H1 (cell line): ENCODE results near the gene TM9SF2. TPM values are rescaled to one million over a fixed set of nuclear protein-coding genes. Genes with fewer than 3 reads are reported as not detected.

Experiments used
- CTCF ChIA-PET: fragments of 300-600 bp; sonication (Branson Sonifier 250); formaldehyde crosslinking; loops from one replicate; lab custom pipeline; 2021; ENCODE audit not compliant: partially characterized antibody; lab: Charles Lee
- POLR2A ChIA-PET: fragments of 300-600 bp; sonication (Branson Sonifier 250); formaldehyde crosslinking; loops from one replicate; lab custom pipeline; 2021; ENCODE audit warnings: inconsistent platforms; ENCODE audit not compliant: partially characterized antibody; lab: Charles Lee
- DNase-seq, 2 experiments: peaks; one replicate each; pipeline versions ENCODE4 v3.0.0 to v3.0.0-alpha.2; 2010 to 2022; ENCODE audit warnings: low spot score in 2 of 2, low read depth in 1 of 2, mixed read lengths in 1 of 2
- FAIRE-seq: peaks from 2 replicates; lab custom pipeline; 2011; peaks lifted over from hg19 to GRCh38; lab: Jason Lieb, UNC
- H2AFZ ChIP-seq: 2 replicates; pipeline ENCODE4 v1.8.1; 2012; ENCODE audit warnings: low read length, inconsistent platforms
- H2AK5ac ChIP-seq: 2 replicates; pipeline ENCODE4 v1.6.1; 2013; ENCODE audit warnings: low read depth, low read length
- H2BK120ac ChIP-seq: replicated peaks from 2 replicates; pipeline ENCODE3; 2013; ENCODE audit warnings: low read depth, low read length, inconsistent platforms
- H2BK12ac ChIP-seq: 2 replicates; pipeline ENCODE4 v1.6.1; 2013; ENCODE audit warnings: low read depth, low read length
- H2BK15ac ChIP-seq: 2 replicates; pipeline ENCODE4 v1.6.1; 2013; ENCODE audit warnings: low read length
- H2BK20ac ChIP-seq: 2 replicates; pipeline ENCODE4 v1.6.1; 2013; ENCODE audit warnings: low read length
- H2BK5ac ChIP-seq: 2 replicates; pipeline ENCODE4 v1.6.1; 2013; ENCODE audit warnings: low read depth, low read length
- H3K14ac ChIP-seq: 2 replicates; pipeline ENCODE4 v1.6.1; 2013; ENCODE audit warnings: inconsistent platforms; ENCODE audit not compliant: insufficient read length
- H3K18ac ChIP-seq: 2 replicates; pipeline ENCODE4 v1.6.1; 2013; ENCODE audit warnings: low read length; ENCODE audit errors: extremely low read depth
- H3K23ac ChIP-seq: 2 replicates; pipeline ENCODE4 v1.6.1; 2013; ENCODE audit warnings: inconsistent platforms; ENCODE audit not compliant: insufficient read length
- H3K23me2 ChIP-seq: 2 replicates; pipeline ENCODE4 v1.6.1; 2013; ENCODE audit warnings: low read depth, low read length
- H3K27ac ChIP-seq: 2 replicates; pipeline ENCODE4 v1.6.1; 2011; ENCODE audit warnings: low read depth, low read length, inconsistent platforms
- H3K27me3 ChIP-seq, 4 experiments: replicated peaks in 1 of 4; 1 replicate in 1 of 4; 2 replicates in 3 of 4; pipeline versions ENCODE4 v1.6.1 to v1.8.1; 2011 to 2013; ENCODE audit warnings: low read length in 3 of 4, mild to moderate bottlenecking in 3 of 4, inconsistent platforms in 2 of 4, mixed read lengths in 2 of 4, moderate library complexity in 1 of 4; ENCODE audit not compliant: control insufficient read depth in 3 of 4, insufficient read depth in 3 of 4; ENCODE audit errors: extremely low read depth in 1 of 4
- H3K36me3 ChIP-seq, 4 experiments: 2 replicates each; pipeline versions ENCODE4 v1.6.1 to v1.8.1; 2011 to 2013; ENCODE audit warnings: mild to moderate bottlenecking in 4 of 4, low read length in 3 of 4, moderate library complexity in 2 of 4, control low read depth in 1 of 4, inconsistent platforms in 1 of 4; ENCODE audit not compliant: insufficient read depth in 4 of 4, control insufficient read depth in 2 of 4
- H3K4ac ChIP-seq: replicated peaks from 2 replicates; pipeline ENCODE3; 2013; ENCODE audit warnings: low read length, low read depth, mixed read lengths, inconsistent platforms; ENCODE audit not compliant: insufficient read length
- H3K4me1 ChIP-seq, 4 experiments: replicated peaks in 1 of 4; 1 replicate in 1 of 4; 2 replicates in 3 of 4; pipeline versions ENCODE4 v1.6.1 to v1.8.1; 2011 to 2013; ENCODE audit warnings: low read length in 3 of 4, inconsistent platforms in 2 of 4, mixed read lengths in 1 of 4; ENCODE audit not compliant: insufficient read depth in 4 of 4, control insufficient read depth in 3 of 4
- H3K4me2 ChIP-seq, 2 experiments: 2 replicates each; pipeline versions ENCODE4 v1.6.1 to v1.8.1; 2011 to 2013; ENCODE audit warnings: low read depth in 2 of 2, low read length in 2 of 2, control low read depth in 1 of 2, inconsistent platforms in 1 of 2, mild to moderate bottlenecking in 1 of 2; ENCODE audit not compliant: insufficient read depth in 1 of 2
- H3K4me3 ChIP-seq, 4 experiments: fragments of 200-600, 300-600 bp in 1 of 4; sonication (generic), shearing (Covaris generic), sonication (Bioruptor Twin) in 1 of 4; 2 replicates each; pipeline versions ENCODE4 v1.5.1 to v1.8.1; 2011 to 2016; ENCODE audit warnings: low read length in 4 of 4, low read depth in 3 of 4, control low read depth in 2 of 4, inconsistent platforms in 2 of 4, mild to moderate bottlenecking in 2 of 4, mixed read lengths in 1 of 4, moderate library complexity in 1 of 4; ENCODE audit not compliant: insufficient read depth in 2 of 4; ENCODE audit errors: extremely low read depth in 1 of 4
- H3K56ac ChIP-seq: replicated peaks from 2 replicates; pipeline ENCODE3; 2013; ENCODE audit warnings: low read depth, mild to moderate bottlenecking, mixed read lengths, low read length, inconsistent platforms; ENCODE audit not compliant: insufficient read length
- H3K79me1 ChIP-seq: 2 replicates; pipeline ENCODE4 v1.6.1; 2013; ENCODE audit warnings: low read depth, low read length, control low read depth
- H3K79me2 ChIP-seq, 2 experiments: 2 replicates each; pipeline versions ENCODE4 v1.6.1 to v1.8.1; 2012 to 2013; ENCODE audit warnings: low read length in 2 of 2, mild to moderate bottlenecking in 2 of 2, inconsistent platforms in 1 of 2; ENCODE audit not compliant: insufficient read depth in 2 of 2, control insufficient read depth in 1 of 2
- H3K9ac ChIP-seq, 4 experiments: replicated peaks in 1 of 4; 1 replicate in 1 of 4; 2 replicates in 3 of 4; pipeline versions ENCODE4 v1.6.1 to v1.8.1; 2011 to 2013; ENCODE audit warnings: low read depth in 3 of 4, low read length in 3 of 4, control low read depth in 2 of 4, mild to moderate bottlenecking in 2 of 4, moderate library complexity in 2 of 4, inconsistent platforms in 1 of 4; ENCODE audit errors: extremely low read depth in 1 of 4
- H3K9me3 ChIP-seq, 2 experiments: 2 replicates each; pipeline versions ENCODE4 v1.6.1 to v1.8.1; 2012 to 2013; ENCODE audit warnings: mild to moderate bottlenecking in 2 of 2, moderate library complexity in 2 of 2, control low read depth in 1 of 2, inconsistent platforms in 1 of 2, low read depth in 1 of 2, low read length in 1 of 2, mixed read lengths in 1 of 2; ENCODE audit not compliant: insufficient read depth in 2 of 2
- H4K20me1 ChIP-seq, 2 experiments: replicated peaks in 1 of 2; 2 replicates each; pipeline versions ENCODE3 to v1.8.1; 2011 to 2013; ENCODE audit warnings: inconsistent platforms in 2 of 2, low read length in 2 of 2, mild to moderate bottlenecking in 1 of 2; ENCODE audit not compliant: insufficient read depth in 2 of 2, control insufficient read depth in 1 of 2
- H4K5ac ChIP-seq: 2 replicates; pipeline ENCODE4 v1.6.1; 2013; ENCODE audit warnings: low read length, low read depth, mixed read lengths, inconsistent platforms; ENCODE audit not compliant: insufficient read length
- H4K8ac ChIP-seq: 2 replicates; pipeline ENCODE4 v1.8.0; 2013; ENCODE audit warnings: mild to moderate bottlenecking, moderate library complexity, low read length, inconsistent platforms; ENCODE audit not compliant: insufficient read depth; ENCODE audit errors: extremely low read depth
- H4K91ac ChIP-seq: replicated peaks from 2 replicates; pipeline ENCODE3; 2013; ENCODE audit warnings: low read length, mixed read lengths, inconsistent platforms; ENCODE audit not compliant: insufficient read length
- CREB1 ChIP-seq: IDR thresholded peaks from 2 replicates; pipeline ENCODE4 v1.6.1; 2012; ENCODE audit warnings: inconsistent platforms
- E2F6 ChIP-seq: IDR thresholded peaks from 2 replicates; pipeline ENCODE4 v1.6.1; 2012; ENCODE audit warnings: inconsistent platforms
- SP4 ChIP-seq: IDR thresholded peaks from 2 replicates; pipeline ENCODE4 v1.6.1; 2012; ENCODE audit warnings: low read length, inconsistent platforms
- WGBS, 2 experiments: shearing (Covaris generic) in 1 of 2; methylation state at CpG; one replicate each; pipeline versions ENCODE4 v1.1.6 to v1.1.7; 2013 to 2015; ENCODE audit warnings: low lambda C conversion rate in 2 of 2, mixed read lengths in 2 of 2, inconsistent platforms in 1 of 2, low coverage in 1 of 2, missing lambda C conversion rate in 1 of 2; ENCODE audit not compliant: insufficient replicate concordance in 2 of 2, insufficient coverage in 1 of 2, insufficient read length in 1 of 2; ENCODE audit errors: extremely low coverage in 1 of 2, missing lambda C conversion rate in 1 of 2; 5-methylcytosine and 5-hydroxymethylcytosine counted together
- polyA plus RNA-seq, 7 experiments: library from polyadenylated mRNA; depleted of rRNA in 3 of 7; stranded (reverse) in 5 of 7; unstranded in 2 of 7; fragments of >200 nt in 5 of 7; fragments of 200-250 nt in 2 of 7; gene quantifications; 1 replicate in 5 of 7; 2 replicates in 1 of 7; 4 replicates in 1 of 7; pipeline versions ENCODE4 v1.2.1 to v1.2.3, GENCODE V29; 2011 to 2013; ENCODE audit warnings: missing spikeins in 2 of 7, mixed read lengths in 2 of 7
- total RNA-seq: library from RNA; stranded (reverse); fragmentation: NEBNext Ultra II Directional; extraction: Animal tissue kit (Norgen Biotek cat#: 25700); gene quantifications from 2 replicates; pipeline ENCODE4 v1.2.1, GENCODE V29; 2021

TM9SF2 gene
- total and polyA plus RNA-seq, 2 of the 8 experiments (the other 6 are each of a cell fraction or from before 2014, with no cell fraction given) = 68.0 to 101 TPM

GRCh38 chr13:99473515-99473914 lies 27.8 kb upstream of the TM9SF2 start:
- H3K14ac ChIP-seq = no peak overlapping the region
- H3K4ac ChIP-seq = no peak overlapping the region
- ChIA-PET CTCF (interaction anchor here (0.8 to 1.1 kb wide), 3 partner anchors 12 to 28 kb away, joined by 3 read pairs; partner anchors contain the start of gene TM9SF2), POLR2A (no interaction called here)
- no peak overlapping the region for H2BK12ac ChIP-seq
- no peaks in the 10 kb centered on the region for H4K20me1 ChIP-seq
- no peak overlapping the region for H3K23ac ChIP-seq
- H3K27ac ChIP-seq = no peak overlapping the region
- H3K27me3 ChIP-seq = no peaks in the 10 kb centered on the region
- 0 out of 2 replicates have a peak overlapping the region, but pooled peaks have one; percentile 31 for H2BK15ac ChIP-seq
- H2AK5ac ChIP-seq = no peak overlapping the region
- H3K23me2 ChIP-seq = peaks cover 7% of the 10 kb centered on the region; the same call in 1 of the 2 replicates
- no peak for DNase-seq
- no peak overlapping the region for H4K5ac ChIP-seq
- H2BK20ac ChIP-seq = no peak overlapping the region
- H2BK120ac ChIP-seq = no peak overlapping the region
- no peak overlapping the region for H3K56ac ChIP-seq
- no peak overlapping the region for H3K18ac ChIP-seq
- WGBS, 2 experiments = 89% methylated on average over 9 of the region's 9 CpGs; no CpG with 5 or more reads in 1 of the 2 experiments
- no peak for FAIRE-seq
- H4K91ac ChIP-seq = no peak overlapping the region
- no peaks in the 10 kb centered on the region for H3K79me1 ChIP-seq
- no peak overlapping the region for H3K9ac ChIP-seq
- H3K9me3 ChIP-seq = no peaks in the 10 kb centered on the region
- TF ChIP-seq E2F6 = no peak
- no peak for TF ChIP-seq SP4
- TF ChIP-seq CREB1 = no peak
- TF ChIP-seq, all 59 proteins: peak for 0
- no peak overlapping the region for H3K4me3 ChIP-seq
- H3K4me2 ChIP-seq = no peak overlapping the region
- no peak overlapping the region for H2BK5ac ChIP-seq
- H4K8ac ChIP-seq = no peak overlapping the region
- H2AFZ ChIP-seq = no peak overlapping the region
- no peaks in the 10 kb centered on the region for H3K36me3 ChIP-seq
- peaks cover 0 to 6% (median 3%) of the 10 kb centered on the region in 4 experiments; a peak in 5 of 7 replicates for H3K4me1 ChIP-seq
- no peaks in the 10 kb centered on the region for H3K79me2 ChIP-seq
